GM19372 (cell line): ENCODE data around the gene FAAP20.
"Not testable (repeated sequence)": the region's sequence is repeated elsewhere in the genome, so short reads cannot be mapped to it uniquely, and the experiment has no call there.

Experiments used
- ATAC-seq: cut with Tn5 transposase; IDR thresholded peaks from one replicate; pipeline ENCODE4 v1.9.1; 2021; ENCODE audit warnings: mild to moderate bottlenecking, low read depth, moderate library complexity; ENCODE audit not compliant: unreplicated experiment

Gene FAAP20

GRCh38 chr1:2165646-2166045 is 28.9 kb downstream of the FAAP20 start:
- no peak for ATAC-seq

- ATAC-seq = no peak
These were observed 31.4 kb downstream of the FAAP20 start for GRCh38 chr1:2163205-2163604.

GRCh38 chr1:2160451-2161300 is 33.9 kb downstream of the FAAP20 start:
- ATAC-seq = no peak

GRCh38 chr1:2159124-2159523 is 35.4 kb downstream of the FAAP20 start:
- no peak for ATAC-seq

GRCh38 chr1:2158272-2158671 is 36.3 kb downstream of the FAAP20 start:
- ATAC-seq = no peak

- ATAC-seq = no peak
These were observed 36.7 kb downstream of the FAAP20 start for GRCh38 chr1:2157856-2158255.

GRCh38 chr1:2156866-2157265 is 37.7 kb downstream of the FAAP20 start:
- ATAC-seq = no peak

- no peak for ATAC-seq
These were observed 38.8 kb downstream of the FAAP20 start for GRCh38 chr1:2155788-2156187.

- no peak for ATAC-seq
These were observed 39.4 kb downstream of the FAAP20 start for GRCh38 chr1:2155147-2155598.

- no peak for ATAC-seq
These were observed 40.5 kb downstream of the FAAP20 start for GRCh38 chr1:2154022-2154421.

GRCh38 chr1:2152954-2153353 is 41.6 kb downstream of the FAAP20 start:
- ATAC-seq = no peak

- ATAC-seq = no peak
These were observed 42.7 kb downstream of the FAAP20 start for GRCh38 chr1:2151911-2152310.

- no peak for ATAC-seq
These were observed 43.3 kb downstream of the FAAP20 start for GRCh38 chr1:2151252-2151651.

- no peak for ATAC-seq
These were observed 43.8 kb downstream of the FAAP20 start for GRCh38 chr1:2150801-2151200.

GRCh38 chr1:2148691-2149090 is 45.9 kb downstream of the FAAP20 start:
- ATAC-seq = no peak

GRCh38 chr1:2147869-2148268 is 46.7 kb downstream of the FAAP20 start:
- not testable (repeated sequence) for ATAC-seq

GRCh38 chr1:2146836-2147517 is 47.6 kb downstream of the FAAP20 start:
- ATAC-seq = no peak

GRCh38 chr1:2145946-2146835 is 48.4 kb downstream of the FAAP20 start:
- ATAC-seq = no peak

- ATAC-seq = no peak
These were observed 50.0 kb downstream of the FAAP20 start for GRCh38 chr1:2144501-2145090.

- no peak for ATAC-seq
These were observed 50.6 kb downstream of the FAAP20 start for GRCh38 chr1:2143814-2144500.
